Osteoblast (primary cell): ENCODE data around the gene POPDC3. TPM values are rescaled to one million over a fixed set of nuclear protein-coding genes. Genes with fewer than 3 reads are reported as not detected.
A peak's percentile ranks its signal among the peaks of the same experiment; 100 is the strongest.
"Not testable (repeated sequence)": the region's sequence is repeated elsewhere in the genome, so short reads cannot be mapped to it uniquely, and the experiment has no call there.

Source experiments
- DNase-seq: peaks from one replicate; pipeline ENCODE4 v3.0.0; 2011; ENCODE audit warnings: low spot score, mixed read lengths; ENCODE audit not compliant: insufficient read length; ENCODE audit errors: missing footprints
- H2AFZ ChIP-seq: 2 replicates; pipeline ENCODE4 v1.6.0; 2011; ENCODE audit warnings: mild to moderate bottlenecking, low read length
- H3K27ac ChIP-seq: 2 replicates; pipeline ENCODE4 v1.5.1; 2011; ENCODE audit warnings: mild to moderate bottlenecking, low read depth, low read length, moderate library complexity
- H3K27me3 ChIP-seq: 2 replicates; pipeline ENCODE4 v1.6.0; 2012; ENCODE audit warnings: mild to moderate bottlenecking, control low read depth, inconsistent platforms, low read length, moderate library complexity; ENCODE audit not compliant: insufficient read depth
- H3K36me3 ChIP-seq: 2 replicates; pipeline ENCODE4 v1.5.1; 2011; ENCODE audit warnings: mild to moderate bottlenecking, low read length, control low read depth, moderate library complexity; ENCODE audit not compliant: insufficient read depth
- H3K4me1 ChIP-seq: 2 replicates; pipeline ENCODE4 v1.5.1; 2011; ENCODE audit warnings: mild to moderate bottlenecking, low read length, control low read depth, moderate library complexity; ENCODE audit not compliant: insufficient read depth
- H3K4me2 ChIP-seq: 2 replicates; pipeline ENCODE4 v1.6.0; 2011; ENCODE audit warnings: mild to moderate bottlenecking, low read length; ENCODE audit not compliant: insufficient read depth
- H3K4me3 ChIP-seq: fragments of 200-600 bp; sonication (generic); 3 replicates; pipeline ENCODE4 v1.5.1; 2012; ENCODE audit warnings: mild to moderate bottlenecking, low read length, inconsistent platforms; ENCODE audit not compliant: insufficient read depth
- H3K79me2 ChIP-seq: 2 replicates; pipeline ENCODE4 v1.6.0; 2012; ENCODE audit warnings: mild to moderate bottlenecking, low read length, control low read depth, inconsistent platforms; ENCODE audit not compliant: insufficient read depth
- H3K9me3 ChIP-seq: 2 replicates; pipeline ENCODE4 v1.5.1; 2011; ENCODE audit warnings: low read depth, low read length, control low read depth
- H4K20me1 ChIP-seq: 2 replicates; pipeline ENCODE4 v1.6.0; 2012; ENCODE audit warnings: mild to moderate bottlenecking, low read length, control low read depth; ENCODE audit not compliant: insufficient read depth
- CTCF ChIP-seq: IDR thresholded peaks from 2 replicates; pipeline ENCODE4 v1.5.1; 2011; ENCODE audit warnings: mild to moderate bottlenecking, low read depth, low read length, moderate library complexity; ENCODE audit errors: extremely low read depth
- total RNA-seq: library from RNA; depleted of rRNA; stranded (reverse); fragments of >200 nt; gene quantifications from 2 replicates; pipeline ENCODE4 v1.2.3, GENCODE V29; 2012

POPDC3 gene
- total RNA-seq, 1 donor, result 32.6 TPM

DNA sequence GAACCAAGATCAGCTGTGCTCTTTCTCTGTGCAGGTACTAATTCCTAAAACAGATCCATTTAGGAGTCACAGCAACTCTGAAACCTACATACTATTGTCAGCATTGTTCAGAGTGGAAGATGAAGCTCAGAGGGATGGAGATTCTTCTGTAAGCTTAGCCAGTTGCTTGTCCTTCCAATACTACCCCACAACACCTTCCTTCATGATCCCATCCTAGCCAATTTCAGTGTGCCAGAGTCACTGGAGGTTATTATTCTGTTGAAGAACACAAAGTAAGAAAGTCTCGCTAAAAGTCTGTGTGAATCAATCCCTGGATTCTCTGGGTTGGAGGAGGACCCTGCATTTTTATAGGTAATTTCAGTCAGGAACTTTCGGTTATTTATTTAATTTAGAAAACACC lies 2.3 kb downstream of the POPDC3 start:
- Histone ChIP-seq H3K9me3 (no peaks in the 10 kb centered on the region), H3K27ac (peak overlapping the region; percentile 90)

GRCh38 chr6:105174512-105174911 lies 5.3 kb downstream of the POPDC3 start:
- Histone ChIP-seq H2AFZ (peak overlapping the region; percentile 76), H3K79me2 (peaks cover 59% of the 10 kb centered on the region)

More for the DNA sequence above, 2.3 kb downstream of the POPDC3 start:
- DNase-seq, result peak; percentile 52
- Histone ChIP-seq H4K20me1 (no peaks in the 10 kb centered on the region), H3K4me1 (peaks cover 24% of the 10 kb centered on the region), H3K4me2 (peak overlapping the region; percentile 86), H2AFZ (no peak overlapping the region), H3K36me3 (no peaks in the 10 kb centered on the region), H3K27me3 (no peaks in the 10 kb centered on the region), H3K4me3 (no peak overlapping the region), H3K79me2 (peaks cover 39% of the 10 kb centered on the region)
- TF ChIP-seq CTCF, result no peak

GRCh38 chr6:105172515-105172914 lies 7.3 kb downstream of the POPDC3 start:
- not testable (repeated sequence) for H2AFZ ChIP-seq, H3K4me3 ChIP-seq, H3K36me3 ChIP-seq, DNase-seq, H3K27me3 ChIP-seq, H3K9me3 ChIP-seq, H3K27ac ChIP-seq, H3K4me2 ChIP-seq, H4K20me1 ChIP-seq
- Histone ChIP-seq H3K79me2 (peaks cover 74% of the 10 kb centered on the region), H3K4me1 (peaks cover 13% of the 10 kb centered on the region)

More at GRCh38 chr6:105174512-105174911, 5.3 kb downstream of the POPDC3 start:
- peak; percentile 75 for DNase-seq
- Histone ChIP-seq H3K4me3 (peak overlapping the region; percentile 64), H3K27ac (peak overlapping the region; percentile 89), H3K9me3 (no peaks in the 10 kb centered on the region), H3K4me1 (peaks cover 27% of the 10 kb centered on the region), H3K4me2 (peak overlapping the region; percentile 81), H4K20me1 (no peaks in the 10 kb centered on the region), H3K36me3 (no peaks in the 10 kb centered on the region), H3K27me3 (no peaks in the 10 kb centered on the region)
- TF ChIP-seq CTCF, result no peak

- H3K36me3 ChIP-seq, result no peaks in the 10 kb centered on the region
- no peaks in the 10 kb centered on the region for H3K27me3 ChIP-seq
- no peaks in the 10 kb centered on the region for H3K9me3 ChIP-seq
- peaks cover 69% of the 10 kb centered on the region for H3K79me2 ChIP-seq
- H3K4me2 ChIP-seq, result no peak overlapping the region
- H2AFZ ChIP-seq, result no peak overlapping the region
- H3K27ac ChIP-seq, result no peak overlapping the region
- TF ChIP-seq CTCF, result no peak
- peak; percentile 65 for DNase-seq
- H4K20me1 ChIP-seq, result peaks cover 7% of the 10 kb centered on the region
- H3K4me3 ChIP-seq, result no peak overlapping the region
- H3K4me1 ChIP-seq, result peaks cover 11% of the 10 kb centered on the region
Observed at GRCh38 chr6:105170059-105170458, 9.8 kb downstream of the POPDC3 start.
